Measurements from ENCODE around the gene STIM2.

DNA sequence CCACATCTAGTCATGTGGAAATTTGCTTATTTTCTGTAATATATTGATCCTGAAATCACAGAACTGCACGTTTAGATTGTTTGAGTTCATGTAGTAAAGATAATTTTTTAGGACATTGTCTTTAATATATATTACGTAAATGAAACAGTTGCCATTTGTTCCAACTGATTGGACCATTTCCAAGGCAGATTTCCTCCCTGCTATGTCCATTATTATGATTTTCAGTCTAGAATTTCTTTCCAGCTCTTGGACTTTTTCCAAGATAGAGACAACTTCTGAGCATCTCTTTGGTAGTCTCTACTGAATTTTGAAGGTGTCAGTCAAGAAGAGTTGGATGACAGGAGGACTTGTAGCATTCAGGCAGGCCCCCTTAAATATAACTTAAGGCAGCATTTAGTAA, 94.6 kb downstream of the STIM2 start:
- TF ChIP-seq, protein P1, sequence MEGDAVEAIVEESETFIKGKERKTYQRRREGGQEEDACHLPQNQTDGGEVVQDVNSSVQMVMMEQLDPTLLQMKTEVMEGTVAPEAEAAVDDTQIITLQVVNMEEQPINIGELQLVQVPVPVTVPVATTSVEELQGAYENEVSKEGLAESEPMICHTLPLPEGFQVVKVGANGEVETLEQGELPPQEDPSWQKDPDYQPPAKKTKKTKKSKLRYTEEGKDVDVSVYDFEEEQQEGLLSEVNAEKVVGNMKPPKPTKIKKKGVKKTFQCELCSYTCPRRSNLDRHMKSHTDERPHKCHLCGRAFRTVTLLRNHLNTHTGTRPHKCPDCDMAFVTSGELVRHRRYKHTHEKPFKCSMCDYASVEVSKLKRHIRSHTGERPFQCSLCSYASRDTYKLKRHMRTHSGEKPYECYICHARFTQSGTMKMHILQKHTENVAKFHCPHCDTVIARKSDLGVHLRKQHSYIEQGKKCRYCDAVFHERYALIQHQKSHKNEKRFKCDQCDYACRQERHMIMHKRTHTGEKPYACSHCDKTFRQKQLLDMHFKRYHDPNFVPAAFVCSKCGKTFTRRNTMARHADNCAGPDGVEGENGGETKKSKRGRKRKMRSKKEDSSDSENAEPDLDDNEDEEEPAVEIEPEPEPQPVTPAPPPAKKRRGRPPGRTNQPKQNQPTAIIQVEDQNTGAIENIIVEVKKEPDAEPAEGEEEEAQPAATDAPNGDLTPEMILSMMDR (IDR thresholded peaks at IDR 0.05) = no peak
- TF ChIP-seq EZH2phosphoT487 (IDR thresholded peaks at IDR 0.05) = no peak
- TF ChIP-seq EZH2 (IDR thresholded peaks at IDR 0.05) = no peak

Measured in neural progenitor cell (in vitro differentiated cells).